Omental fat pad (tissue), 4 donors: ENCODE measurements around the gene CCHCR1. TPM values are rescaled to one million over a fixed set of nuclear protein-coding genes. Genes with fewer than 3 reads are reported as not detected.

Experiments used
- ATAC-seq: fragments of 150-250 bp; one replicate; pipeline ENCODE4 v1.9.1; 2016; ENCODE audit warnings: mild to moderate bottlenecking, moderate library complexity; ENCODE audit not compliant: low FRiP score
- DNase-seq: peaks from one replicate; pipeline ENCODE4 v3.0.0-alpha.2; 2019; ENCODE audit warnings: low spot score
- CTCF ChIP-seq, 3 donors: fragments of 450-650 bp; IDR thresholded peaks; one replicate each; pipeline ENCODE4 v1.5.1; 2016 to 2017; ENCODE audit warnings: antibody characterized with exemption in 3 of 3, mild to moderate bottlenecking in 3 of 3, moderate library complexity in 2 of 3
- total RNA-seq, 4 donors: library from RNA; depleted of rRNA; stranded (reverse); fragments of >200 nt; gene quantifications; one replicate each; pipeline ENCODE4 v1.1.0, GENCODE V29; 2016

CCHCR1 gene
- total RNA-seq, 4 donors from 2014 or later, result 4.6 to 21.1 (median 5.0) TPM

GRCh38 chr6:31180500-31180899, 22.9 kb upstream of the CCHCR1 start:
- no peak for TF ChIP-seq CTCF (IDR thresholded peaks at IDR 0.05)
- DNase-seq, result peak; percentile 43
- peak; percentile 96 for ATAC-seq

DNA sequence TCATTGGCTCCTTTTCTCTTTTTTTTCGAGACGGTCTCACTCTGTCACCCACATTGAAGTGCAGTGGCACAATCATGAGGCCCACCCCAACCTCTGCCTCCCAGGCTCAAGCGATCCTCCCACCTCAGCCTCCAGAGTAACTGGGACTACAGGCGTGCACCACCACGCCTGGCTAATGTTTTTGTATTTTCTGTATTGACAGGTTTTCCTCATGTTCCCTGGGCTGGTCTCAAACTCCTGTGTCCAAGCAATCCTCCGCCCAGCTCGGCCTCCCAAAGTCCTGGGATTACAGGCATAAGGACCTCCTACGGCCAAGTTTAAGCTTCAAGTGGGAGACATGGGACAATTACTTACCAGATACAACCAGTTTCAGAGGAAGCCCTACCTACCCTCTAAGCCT, 22.3 kb upstream of the CCHCR1 start:
- DNase-seq (no peak), ATAC-seq (no peak)
- no peak for TF ChIP-seq CTCF (IDR thresholded peaks at IDR 0.05)

- DNase-seq (no peak), ATAC-seq (no peak)
- no peak for TF ChIP-seq CTCF (IDR thresholded peaks at IDR 0.05)
Measured at GRCh38 chr6:31179042-31179386, 21.4 kb upstream of the CCHCR1 start.

GRCh38 chr6:31178143-31179041, 20.8 kb upstream of the CCHCR1 start:
- ATAC-seq, result no peak
- no peak for TF ChIP-seq CTCF (IDR thresholded peaks at IDR 0.05)
- no peak for DNase-seq

DNA sequence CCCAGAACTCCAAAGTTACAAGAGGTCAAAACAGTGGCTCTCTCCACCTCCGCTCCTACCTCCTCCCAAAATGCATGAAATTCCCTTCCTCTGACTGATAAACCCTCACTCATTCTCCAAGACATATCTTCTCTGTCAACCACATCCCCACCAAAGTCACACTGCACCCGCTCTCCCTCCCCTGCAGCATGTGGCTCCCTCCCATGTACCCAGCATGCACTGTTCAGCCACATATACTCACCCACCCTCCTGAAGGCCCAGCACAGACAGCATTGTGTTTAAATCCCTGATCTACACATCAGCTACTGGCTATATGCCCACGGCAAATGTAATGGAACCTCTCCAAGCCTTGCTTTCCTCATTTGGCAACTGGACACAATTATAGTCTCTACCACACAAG, 18.4 kb upstream of the CCHCR1 start:
- TF ChIP-seq CTCF (IDR thresholded peaks at IDR 0.05), result no peak
- DNase-seq, result no peak
- no peak for ATAC-seq

GRCh38 chr6:31174378-31174777, 16.8 kb upstream of the CCHCR1 start:
- ATAC-seq (no peak), DNase-seq (no peak)

More at GRCh38 chr6:31174378-31174777, 16.8 kb upstream of the CCHCR1 start:
- no peak for TF ChIP-seq CTCF (IDR thresholded peaks at IDR 0.05)
